Activated T-cell treated with anti-CD3 and anti-CD28 coated beads, Interleukin-2, amount 50 U/mL, for 72 hours (primary cell): Measurements from ENCODE around the gene BDH1. TPM values are rescaled to one million over a fixed set of nuclear protein-coding genes. Genes with fewer than 3 reads are reported as not detected.

Experiments used
- ATAC-seq, 2 donors: fragments of 150-1000 bp; cut with Tn5 transposase; replicated peaks in 1 of 2; 2 replicates each; pipeline ENCODE4 v1.10.0; 2021; ENCODE audit warnings: moderate library complexity in 2 of 2, mild to moderate bottlenecking in 1 of 2
- DNase-seq, 2 donors: peaks; one replicate each; pipeline ENCODE4 v3.0.0; 2021 to 2022; ENCODE audit warnings: mixed read lengths in 1 of 2
- H3K27ac Mint-ChIP-seq: one replicate; pipeline ENCODE4 v1.8.0; 2022; ENCODE audit warnings: mild to moderate bottlenecking, moderate library complexity, mixed read lengths
- H3K27me3 Mint-ChIP-seq: one replicate; pipeline ENCODE4 v1.8.0; 2022; ENCODE audit warnings: low read depth, mixed read lengths
- H3K36me3 Mint-ChIP-seq, 2 donors: one replicate each; pipeline ENCODE4 v1.8.0; 2022; ENCODE audit warnings: mixed read lengths in 2 of 2, mild to moderate bottlenecking in 1 of 2; ENCODE audit not compliant: insufficient read depth in 2 of 2
- H3K4me1 Mint-ChIP-seq: one replicate; pipeline ENCODE4 v1.8.0; 2022; ENCODE audit warnings: low read depth, mixed read lengths
- H3K4me3 Mint-ChIP-seq, 2 donors: one replicate each; pipeline ENCODE4 v1.8.0; 2022; ENCODE audit warnings: mild to moderate bottlenecking in 2 of 2, mixed read lengths in 2 of 2, moderate library complexity in 2 of 2
- H3K9me3 Mint-ChIP-seq, 2 donors: one replicate each; pipeline ENCODE4 v1.8.0; 2022; ENCODE audit warnings: mixed read lengths in 2 of 2
- total RNA-seq, 2 donors: library from RNA; stranded (reverse); gene quantifications; one replicate each; pipeline ENCODE4 v1.2.3, GENCODE V29; 2022

BDH1 gene
- total RNA-seq, 2 donors from 2014 or later = 76.9 to 92.5 TPM

DNA sequence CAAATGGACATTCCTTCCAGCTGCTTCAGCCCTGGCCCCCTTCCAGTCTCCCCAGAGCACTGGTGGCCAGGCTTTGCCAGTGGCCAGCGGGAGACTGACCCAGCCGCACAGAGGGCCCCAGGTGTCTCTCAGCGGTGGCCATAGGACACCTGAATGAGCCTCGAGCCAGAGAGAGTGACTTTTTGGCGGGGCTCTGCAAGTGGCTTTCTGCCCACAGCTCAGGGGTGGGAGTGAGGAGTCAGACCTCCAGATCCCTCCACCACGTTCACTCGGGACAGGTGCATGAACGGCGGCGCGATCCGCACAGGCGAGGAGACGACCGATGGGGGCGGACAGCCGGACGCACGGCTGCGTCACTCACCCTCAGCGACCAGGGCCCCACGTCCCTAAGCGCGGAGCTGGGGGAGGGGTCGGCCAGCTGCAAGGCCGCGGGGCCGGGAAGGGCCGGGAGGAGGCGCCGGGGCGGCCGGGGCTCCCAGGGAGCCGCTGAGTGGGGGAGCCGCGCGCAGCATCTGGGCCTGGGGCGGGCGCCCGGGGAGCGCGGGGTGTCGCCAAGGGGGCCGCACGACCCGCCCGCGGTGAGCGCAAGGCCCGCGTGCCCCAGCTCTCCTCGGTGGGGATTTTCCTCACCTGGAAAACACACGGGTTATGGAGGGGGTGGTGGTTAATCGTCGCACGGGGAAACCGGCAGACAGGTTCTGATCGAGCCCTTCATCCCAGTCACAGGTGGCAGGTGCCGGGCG, 57.1 kb downstream of the BDH1 start:
- no peak overlapping the region for H3K4me3 Mint-ChIP-seq
- H3K27ac Mint-ChIP-seq = no peak overlapping the region
- no peaks in the 10 kb centered on the region for H3K4me1 Mint-ChIP-seq

DNA sequence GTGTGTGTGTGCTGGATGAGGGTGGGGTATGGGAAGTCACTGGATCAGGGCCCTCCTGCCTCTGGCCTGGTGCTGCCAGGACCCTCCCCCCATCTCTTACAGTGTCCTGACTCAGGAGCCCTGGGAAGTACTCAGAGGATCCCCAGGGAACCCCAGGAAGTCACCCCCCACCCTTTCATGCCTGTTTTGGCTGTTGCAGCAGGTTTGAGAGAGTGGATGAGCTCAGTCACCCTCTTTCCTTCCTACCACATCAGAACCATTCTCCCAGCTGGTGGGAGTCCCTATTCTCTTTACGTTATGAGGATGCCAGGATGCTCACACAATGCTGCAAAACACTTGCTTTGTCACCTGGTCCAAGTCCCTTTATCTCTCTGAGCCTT, 59.0 kb downstream of the BDH1 start:
- ATAC-seq = no peak
- Mint-ChIP-seq H3K36me3 (no peaks in the 10 kb centered on the region), H3K4me1 (no peaks in the 10 kb centered on the region), H3K27me3 (peaks cover 7% of the 10 kb centered on the region), H3K4me3 (no peak overlapping the region), H3K27ac (no peak overlapping the region), H3K9me3 (no peaks in the 10 kb centered on the region)
- no peak for DNase-seq

More for the DNA sequence above, 57.1 kb downstream of the BDH1 start:
- Mint-ChIP-seq H3K27me3 (peaks cover 7% of the 10 kb centered on the region), H3K9me3 (no peaks in the 10 kb centered on the region), H3K36me3 (no peaks in the 10 kb centered on the region)
- DNase-seq = no peak
- no peak for ATAC-seq

GRCh38 chr3:197495999-197496745, 59.6 kb downstream of the BDH1 start:
- Mint-ChIP-seq H3K27me3 (peaks cover 7% of the 10 kb centered on the region), H3K27ac (no peak overlapping the region), H3K9me3 (no peaks in the 10 kb centered on the region), H3K36me3 (no peaks in the 10 kb centered on the region), H3K4me3 (no peak overlapping the region), H3K4me1 (no peaks in the 10 kb centered on the region)
- DNase-seq = no peak
- no peak for ATAC-seq

DNA sequence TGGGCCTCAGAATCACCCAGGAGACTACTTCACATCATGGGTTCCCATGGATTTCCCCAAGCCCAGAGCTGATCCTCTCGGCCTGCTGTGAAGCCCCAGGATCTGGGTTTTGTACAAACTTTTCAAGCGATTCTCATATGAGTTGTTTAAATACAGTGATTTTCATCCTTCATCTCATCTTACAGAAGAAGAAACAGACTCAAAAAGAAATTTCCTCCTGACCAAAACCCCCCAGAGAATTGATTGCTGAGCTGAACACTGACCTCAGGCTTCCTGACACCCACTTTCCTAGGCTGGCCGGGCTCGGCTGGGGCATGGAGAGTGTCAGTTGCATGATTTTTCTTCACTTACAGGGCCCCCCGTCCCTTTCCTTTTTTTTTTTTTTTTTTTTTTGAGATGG, 60.3 kb downstream of the BDH1 start:
- no peak overlapping the region for H3K27ac Mint-ChIP-seq
- no peak overlapping the region for H3K4me3 Mint-ChIP-seq
- H3K36me3 Mint-ChIP-seq = no peaks in the 10 kb centered on the region
- no peaks in the 10 kb centered on the region for H3K4me1 Mint-ChIP-seq
- ATAC-seq (no peak), DNase-seq (no peak)
- peaks cover 7% of the 10 kb centered on the region for H3K27me3 Mint-ChIP-seq
- H3K9me3 Mint-ChIP-seq = no peaks in the 10 kb centered on the region

GRCh38 chr3:197495059-197495455, 60.7 kb downstream of the BDH1 start:
- no peak overlapping the region for H3K4me3 Mint-ChIP-seq
- no peak overlapping the region for H3K27ac Mint-ChIP-seq
- H3K36me3 Mint-ChIP-seq = no peaks in the 10 kb centered on the region
- H3K4me1 Mint-ChIP-seq = no peaks in the 10 kb centered on the region
- ATAC-seq (no peak), DNase-seq (no peak)
- H3K9me3 Mint-ChIP-seq = no peaks in the 10 kb centered on the region
- peaks cover 7% of the 10 kb centered on the region for H3K27me3 Mint-ChIP-seq

DNA sequence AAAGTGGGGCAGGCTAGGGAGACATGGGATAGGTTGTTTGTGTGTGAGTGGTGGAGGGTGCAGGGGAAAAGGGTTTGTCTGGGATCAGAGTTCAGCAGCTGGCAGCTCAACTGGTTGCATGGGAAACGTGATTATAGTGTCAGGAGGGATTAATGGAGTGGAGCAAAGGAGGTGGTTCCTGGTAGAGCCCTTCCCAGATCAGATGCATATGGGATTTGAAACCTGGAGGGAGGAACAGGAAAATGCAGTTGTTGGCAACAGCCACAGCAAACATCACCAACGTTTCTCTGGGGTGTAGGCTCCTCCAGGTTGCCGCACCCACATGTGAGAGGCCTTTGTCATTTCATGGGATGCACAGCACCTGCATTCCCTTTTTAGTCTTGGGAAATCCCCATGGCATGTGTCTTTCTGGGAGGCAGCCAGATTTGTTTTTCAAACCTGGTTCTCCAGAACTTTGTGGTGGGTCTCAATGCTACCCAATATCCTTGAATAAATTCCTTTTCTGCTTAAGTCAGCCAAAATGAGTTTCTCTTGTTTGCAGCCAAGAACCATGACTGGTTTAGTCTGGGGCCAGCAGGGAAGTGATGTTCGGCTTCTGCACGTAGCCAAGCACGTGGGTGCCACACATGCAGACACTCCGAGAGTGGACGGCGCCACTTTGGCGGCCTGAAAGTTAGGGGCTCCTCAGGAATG, 61.3 kb downstream of the BDH1 start:
- peaks cover 7% of the 10 kb centered on the region for H3K27me3 Mint-ChIP-seq
- H3K27ac Mint-ChIP-seq = no peak overlapping the region
- no peak overlapping the region for H3K4me3 Mint-ChIP-seq
- DNase-seq = no peak
- no peaks in the 10 kb centered on the region for H3K4me1 Mint-ChIP-seq
- no peaks in the 10 kb centered on the region for H3K36me3 Mint-ChIP-seq
- no peaks in the 10 kb centered on the region for H3K9me3 Mint-ChIP-seq
- ATAC-seq = no peak

DNA sequence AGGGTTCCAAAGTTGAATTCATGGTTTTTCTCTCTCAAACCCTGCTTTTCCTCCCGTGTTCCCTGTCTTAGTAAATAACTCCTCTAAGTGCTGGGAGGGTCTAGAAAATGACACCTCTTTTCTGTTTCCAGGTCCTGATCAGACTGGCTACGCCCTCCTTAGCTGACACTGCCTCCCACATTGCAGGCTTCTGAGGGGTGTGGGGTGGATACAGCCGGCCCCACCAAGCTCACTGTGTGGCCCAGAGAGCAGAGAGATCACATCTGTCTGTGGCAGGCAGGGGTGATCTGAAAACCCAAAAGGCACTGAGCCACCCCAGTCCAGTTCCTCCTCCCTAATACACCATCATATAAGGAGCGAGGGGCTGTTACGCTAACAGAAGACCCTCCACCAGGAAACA, 62.7 kb downstream of the BDH1 start:
- Mint-ChIP-seq H3K36me3 (no peaks in the 10 kb centered on the region), H3K4me3 (no peak overlapping the region), H3K27ac (no peak overlapping the region), H3K4me1 (no peaks in the 10 kb centered on the region), H3K9me3 (no peaks in the 10 kb centered on the region), H3K27me3 (peaks cover 7% of the 10 kb centered on the region)
- DNase-seq (no peak), ATAC-seq (no peak)

GRCh38 chr3:197491923-197492664, 63.7 kb downstream of the BDH1 start:
- no peak for DNase-seq
- no peak for ATAC-seq
- H3K27ac Mint-ChIP-seq = no peak overlapping the region
- H3K4me3 Mint-ChIP-seq = no peak overlapping the region
- no peaks in the 10 kb centered on the region for H3K4me1 Mint-ChIP-seq
- H3K27me3 Mint-ChIP-seq = peaks cover 7% of the 10 kb centered on the region
- no peaks in the 10 kb centered on the region for H3K36me3 Mint-ChIP-seq
- no peaks in the 10 kb centered on the region for H3K9me3 Mint-ChIP-seq

- Mint-ChIP-seq H3K4me3 (no peak overlapping the region), H3K36me3 (no peaks in the 10 kb centered on the region), H3K9me3 (no peaks in the 10 kb centered on the region), H3K27ac (no peak overlapping the region), H3K27me3 (peaks cover 7% of the 10 kb centered on the region), H3K4me1 (no peaks in the 10 kb centered on the region)
- ATAC-seq = no peak
- DNase-seq = no peak
Observed at GRCh38 chr3:197491478-197491877, 64.3 kb downstream of the BDH1 start.

GRCh38 chr3:197490098-197491058, 65.4 kb downstream of the BDH1 start:
- no peaks in the 10 kb centered on the region for H3K4me1 Mint-ChIP-seq
- peaks cover 7% of the 10 kb centered on the region for H3K27me3 Mint-ChIP-seq
- no peak for ATAC-seq
- no peaks in the 10 kb centered on the region for H3K9me3 Mint-ChIP-seq
- no peak for DNase-seq
- no peaks in the 10 kb centered on the region for H3K36me3 Mint-ChIP-seq
- no peak overlapping the region for H3K4me3 Mint-ChIP-seq
- no peak overlapping the region for H3K27ac Mint-ChIP-seq

GRCh38 chr3:197487911-197488391, 67.8 kb downstream of the BDH1 start:
- H3K9me3 Mint-ChIP-seq = no peaks in the 10 kb centered on the region
- no peaks in the 10 kb centered on the region for H3K27me3 Mint-ChIP-seq

GRCh38 chr3:197486861-197487260, 68.9 kb downstream of the BDH1 start:
- Mint-ChIP-seq H3K4me3 (no peak overlapping the region), H3K9me3 (no peaks in the 10 kb centered on the region), H3K4me1 (no peaks in the 10 kb centered on the region), H3K27me3 (no peaks in the 10 kb centered on the region), H3K36me3 (no peaks in the 10 kb centered on the region), H3K27ac (no peak overlapping the region)
- no peak for ATAC-seq
- DNase-seq = no peak

More at GRCh38 chr3:197487911-197488391, 67.8 kb downstream of the BDH1 start:
- Mint-ChIP-seq H3K4me3 (no peak overlapping the region), H3K27ac (no peak overlapping the region), H3K36me3 (no peaks in the 10 kb centered on the region), H3K4me1 (no peaks in the 10 kb centered on the region)
- ATAC-seq (no peak), DNase-seq (no peak)
